GM12878 (cell line): ENCODE data around the gene TUBB1. TPM values are rescaled to one million over a fixed set of nuclear protein-coding genes. Genes with fewer than 3 reads are reported as not detected.

ENCODE experiments used
- ATAC-seq: fragments of 200-7000 bp; cut with Tn5 transposase; 3 replicates; pipeline ENCODE4 v1.9.1; 2020; ENCODE audit warnings: mild to moderate bottlenecking, moderate library complexity
- BruUV-seq: library from RNA; stranded (reverse); fragments of 400-500 nt; replicated peaks from 2 replicates; lab custom pipeline; 2021; lab: Mats Ljungman, UMichigan
- CTCF ChIA-PET: fragments of 300-600 bp; sonication (Branson Sonifier 250); formaldehyde crosslinking; extraction: SDS; loops from one replicate; lab custom pipeline; 2021; ENCODE audit warnings: inconsistent platforms; lab: Yijun Ruan, JAX
- POLR2A ChIA-PET: fragments of 350-600 bp; formaldehyde crosslinking; extraction: SDS; loops from one replicate; lab custom pipeline; 2021; ENCODE audit warnings: inconsistent platforms; lab: Charles Lee
- RAD21 ChIA-PET: fragments of 300-600 bp; sonication (Branson Sonifier 250); formaldehyde crosslinking; loops from one replicate; lab custom pipeline; 2023; ENCODE audit warnings: antibody characterized with exemption; ENCODE audit not compliant: unreplicated experiment; lab: Charles Lee
- SMC1A ChIA-PET: fragments of 300-600 bp; sonication (Branson Sonifier 250); formaldehyde crosslinking; loops from one replicate; lab custom pipeline; 2023; ENCODE audit not compliant: unreplicated experiment, uncharacterized antibody; lab: Charles Lee
- DNase-seq: peaks from one replicate; pipeline ENCODE4 v3.0.0-alpha.2; 2011; ENCODE audit warnings: low read depth, low spot score
- FAIRE-seq: peaks from 3 replicates; lab custom pipeline; 2011; peaks lifted over from hg19 to GRCh38; lab: Jason Lieb, UNC
- H2AFZ ChIP-seq: 2 replicates; pipeline ENCODE4 v1.6.0; 2011; ENCODE audit warnings: low read depth, low read length, control low read depth; ENCODE audit not compliant: control insufficient read depth
- H3K27ac ChIP-seq: 2 replicates; pipeline ENCODE4 v1.5.1; 2011; ENCODE audit warnings: control low read depth; ENCODE audit not compliant: control insufficient read depth, insufficient read depth
- H3K27me3 ChIP-seq, 2 experiments: replicated peaks in 1 of 2; 2 replicates each; pipeline versions ENCODE4 v1.6.0 to v1.6.1; 2011; ENCODE audit warnings: low read length in 1 of 2; ENCODE audit not compliant: control insufficient read depth in 2 of 2, insufficient read depth in 2 of 2
- H3K36me3 ChIP-seq, 2 experiments: 2 replicates each; pipeline ENCODE4 v1.5.1; 2011; ENCODE audit warnings: low read length in 1 of 2; ENCODE audit not compliant: control insufficient read depth in 2 of 2, insufficient read depth in 2 of 2
- H3K4me1 ChIP-seq: 2 replicates; pipeline ENCODE4 v1.6.1; 2011; ENCODE audit warnings: mild to moderate bottlenecking, low read length, moderate library complexity, mixed read lengths; ENCODE audit not compliant: control insufficient read depth, insufficient read depth
- H3K4me2 ChIP-seq: 2 replicates; pipeline ENCODE4 v1.6.0; 2011; ENCODE audit warnings: control low read depth; ENCODE audit not compliant: control insufficient read depth, insufficient read depth
- H3K4me3 ChIP-seq: fragments of 200-600 bp; sonication (generic); 2 replicates; pipeline ENCODE4 v1.5.1; 2016
- H3K79me2 ChIP-seq: 2 replicates; pipeline ENCODE4 v1.6.0; 2011; ENCODE audit warnings: low read length; ENCODE audit not compliant: control insufficient read depth, insufficient read depth
- H3K9ac ChIP-seq: 2 replicates; pipeline ENCODE4 v1.8.0; 2011; ENCODE audit warnings: low read length, control low read depth, mixed read lengths; ENCODE audit not compliant: control insufficient read depth, insufficient read depth
- H3K9me3 ChIP-seq: replicated peaks from 3 replicates; pipeline ENCODE4 v1.5.1; 2011; ENCODE audit warnings: mild to moderate bottlenecking, low read length; ENCODE audit not compliant: control insufficient read depth, insufficient read depth
- H4K20me1 ChIP-seq: 2 replicates; pipeline ENCODE4 v1.6.0; 2011; ENCODE audit not compliant: control insufficient read depth, insufficient read depth
- MEF2B ChIP-seq: fragments of 450-650 bp; IDR thresholded peaks from 2 replicates; pipeline ENCODE4 v1.6.1; 2018; ENCODE audit warnings: mild to moderate bottlenecking, moderate library complexity; ENCODE audit not compliant: partially characterized antibody, poor library complexity, severe bottlenecking
- PRDM15 ChIP-seq: fragments of 450-650 bp; formaldehyde crosslinking; IDR thresholded peaks from 2 replicates; pipeline ENCODE4 v1.4.0; 2020; ENCODE audit warnings: mild to moderate bottlenecking, moderate library complexity
- RELB ChIP-seq: fragments of 450-650 bp; IDR thresholded peaks from 2 replicates; pipeline ENCODE4 v1.6.1; 2017; ENCODE audit warnings: low read depth, mild to moderate bottlenecking, moderate library complexity
- YBX1 ChIP-seq: fragments of 450-650 bp; IDR thresholded peaks from 2 replicates; pipeline ENCODE4 v1.6.1; 2016; ENCODE audit warnings: antibody characterized with exemption
- ZBTB40 ChIP-seq: fragments of 450-650 bp; IDR thresholded peaks from 2 replicates; pipeline ENCODE4 v1.6.1; 2016; ENCODE audit warnings: mild to moderate bottlenecking, moderate library complexity, borderline replicate concordance
- WGBS: methylation state at CpG from one replicate; pipeline ENCODE4 v1.1.6; 2016; ENCODE audit warnings: low lambda C conversion rate; ENCODE audit not compliant: insufficient replicate concordance, insufficient coverage; ENCODE audit errors: missing lambda C conversion rate; 5-methylcytosine and 5-hydroxymethylcytosine counted together
- in situ Hi-C: fragments of 300-500 bp; cut with MboI; formaldehyde crosslinking; loops from 9 replicates; pipeline ENCODE4 v1.14.3; 2018; ENCODE audit warnings: mixed read lengths
- intact Hi-C: fragments of 100-400 bp; cut with micrococcal nuclease; formaldehyde crosslinking; loops from one replicate; pipeline ENCODE4 v1.14.2; 2022; ENCODE audit not compliant: unreplicated experiment
- polyA plus RNA-seq, 11 experiments: library from polyadenylated mRNA; depleted of rRNA in 4 of 11; unstranded in 6 of 11; stranded (reverse) in 5 of 11; fragments of >200 nt; fragmentation: Nextera tagmentation in 4 of 11; fragmentation: Illumina TruSeq in 1 of 11; extraction: Ambion mirVana in 4 of 11; extraction: Trizol in 1 of 11; gene quantifications; 1 replicate in 1 of 11; 2 replicates in 10 of 11; pipeline versions ENCODE4 v1.2.1 to v1.2.3, GENCODE V29; 2011 to 2016; ENCODE audit warnings: inconsistent platforms in 2 of 11, missing spikeins in 2 of 11, low read depth in 1 of 11
- total RNA-seq, 4 experiments: library from RNA; depleted of rRNA in 3 of 4; stranded (reverse); fragments of >200 nt in 3 of 4; fragmentation: Illumina TruSeq in 1 of 4; extraction: Trizol in 1 of 4; gene quantifications; 2 replicates each; pipeline versions ENCODE4 v1.2.1 to v1.2.3, GENCODE V29; 2013 to 2021

The TUBB1 gene
- total and polyA plus RNA-seq, 10 of the 15 experiments (the other 5 are each of a cell fraction or from before 2014, with no cell fraction given) = 0.02 to 0.20 (median 0.06) TPM; not detected in 3

GRCh38 chr20:59068534-59068933 is 49.3 kb downstream of the TUBB1 start:
- H3K27ac ChIP-seq = no peak overlapping the region
- ChIA-PET POLR2A (no interaction called here), RAD21 (no interaction called here), SMC1A (no interaction called here)
- DNase-seq = no peak
- no peak for FAIRE-seq
- no peaks in the 10 kb centered on the region for H4K20me1 ChIP-seq
- H3K4me1 ChIP-seq = peaks cover 7% of the 10 kb centered on the region
- H3K9me3 ChIP-seq = no peaks in the 10 kb centered on the region
- peaks cover 0 to 2% of the 10 kb centered on the region in 2 experiments; a peak in 2 of 4 replicates for H3K27me3 ChIP-seq
- no peak overlapping the region for H3K4me2 ChIP-seq
- intact Hi-C loops = no loop called here
- H3K36me3 ChIP-seq = no peaks in the 10 kb centered on the region
- 63% methylated on average over 4 of the region's 4 CpGs for WGBS
- TF ChIP-seq MEF2B = no peak
- TF ChIP-seq, all 136 proteins: peak for 0
- H3K79me2 ChIP-seq = no peaks in the 10 kb centered on the region
- in situ Hi-C loops = no loop called here
- H2AFZ ChIP-seq = no peak overlapping the region
- no peak for ATAC-seq
- CTCF ChIA-PET = interaction anchor here (0.6 kb wide), 1 partner anchor 243 kb away, joined by 3 read pairs; no protein-coding TSS in a partner anchor
- H3K4me3 ChIP-seq = no peak overlapping the region
- no TSS peak for BruUV-seq
- no peak overlapping the region for H3K9ac ChIP-seq

GRCh38 chr20:59069026-59069425 is 49.8 kb downstream of the TUBB1 start:
- CTCF ChIA-PET = no interaction called here
- no peak for FAIRE-seq
- POLR2A ChIA-PET = no interaction called here
- H3K9me3 ChIP-seq = no peaks in the 10 kb centered on the region
- RAD21 ChIA-PET = no interaction called here
- H3K36me3 ChIP-seq = no peaks in the 10 kb centered on the region
- BruUV-seq = no TSS peak
- H3K4me3 ChIP-seq = no peak overlapping the region
- H4K20me1 ChIP-seq = no peaks in the 10 kb centered on the region
- no peak for ATAC-seq
- DNase-seq = no peak
- in situ Hi-C loops = no loop called here
- H3K9ac ChIP-seq = no peak overlapping the region
- peaks cover 0 to 2% of the 10 kb centered on the region in 2 experiments; a peak in 1 of 4 replicates for H3K27me3 ChIP-seq
- H3K27ac ChIP-seq = no peak overlapping the region
- 0% methylated on average over 2 of the region's 2 CpGs for WGBS
- H3K4me1 ChIP-seq = peaks cover 7% of the 10 kb centered on the region
- intact Hi-C loops = no loop called here
- H3K4me2 ChIP-seq = no peak overlapping the region
- no peak overlapping the region for H2AFZ ChIP-seq
- H3K79me2 ChIP-seq = no peaks in the 10 kb centered on the region
- SMC1A ChIA-PET = no interaction called here
- TF ChIP-seq RELB = no peak
- TF ChIP-seq ZBTB40 = no peak
- no peak for TF ChIP-seq PRDM15 (CRISPR knock-in tag)
- TF ChIP-seq YBX1 = no peak
